ENCODE data around the gene DCLK1. TPM values are rescaled to one million over a fixed set of nuclear protein-coding genes. Genes with fewer than 3 reads are reported as not detected.
"Not testable (repeated sequence)": the region's sequence is repeated elsewhere in the genome, so short reads cannot be mapped to it uniquely, and the experiment has no call there.

The DCLK1 gene
- total RNA-seq, 1 donor from 2014 or later: not detected

GRCh38 chr13:36000028-36000427 is 131.2 kb downstream of the DCLK1 start:
- intact Hi-C loops (cut with micrococcal nuclease): no loop called here
- H3K36me3 Mint-ChIP-seq (ENCODE audit: low read depth): no peaks in the 10 kb centered on the region
- no peaks in the 10 kb centered on the region for H3K27me3 Mint-ChIP-seq (ENCODE audit: low read depth)
- DNase-seq (ENCODE audit: low spot score): no peak
- peaks cover 4% of the 10 kb centered on the region for H3K9me3 Mint-ChIP-seq
- no peak overlapping the region for H3K4me3 Mint-ChIP-seq (ENCODE audit: low read depth)
- no peaks in the 10 kb centered on the region for H3K4me1 Mint-ChIP-seq (ENCODE audit: low read depth)
- H3K27ac Mint-ChIP-seq: no peak overlapping the region

DNA sequence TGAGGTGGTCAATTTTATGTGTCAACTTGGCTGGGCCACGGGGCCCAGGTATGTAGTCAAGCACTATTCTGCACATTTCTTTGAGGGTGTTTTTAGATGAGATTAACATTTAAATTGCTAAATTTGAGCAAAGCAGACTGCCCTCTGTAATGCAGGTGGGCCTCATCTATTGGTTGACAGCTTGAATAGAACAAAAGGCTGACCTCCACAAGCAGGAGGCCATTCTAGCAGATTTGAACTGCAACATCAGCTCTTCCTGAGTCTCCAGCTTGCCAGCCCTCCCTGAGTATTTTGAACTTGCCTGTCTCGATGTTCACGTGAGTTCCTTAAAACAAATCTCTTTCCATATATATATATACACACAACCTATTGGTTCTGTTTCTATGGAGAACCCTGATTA is 134.8 kb downstream of the DCLK1 start:
- peaks cover 4% of the 10 kb centered on the region for H3K9me3 Mint-ChIP-seq
- H3K36me3 Mint-ChIP-seq (ENCODE audit: low read depth): no peaks in the 10 kb centered on the region

GRCh38 chr13:35995136-35995535 is 136.0 kb downstream of the DCLK1 start:
- H3K4me3 Mint-ChIP-seq (ENCODE audit: low read depth): no peak overlapping the region
- H3K27me3 Mint-ChIP-seq (ENCODE audit: low read depth): no peaks in the 10 kb centered on the region
- intact Hi-C loops (cut with micrococcal nuclease): no loop called here
- H3K27ac Mint-ChIP-seq: no peak overlapping the region
- no peak for DNase-seq (ENCODE audit: low spot score)
- H3K9me3 Mint-ChIP-seq: peaks cover 4% of the 10 kb centered on the region
- no peaks in the 10 kb centered on the region for H3K36me3 Mint-ChIP-seq (ENCODE audit: low read depth)
- H3K4me1 Mint-ChIP-seq (ENCODE audit: low read depth): no peaks in the 10 kb centered on the region

More for the DNA sequence above, 134.8 kb downstream of the DCLK1 start:
- no peaks in the 10 kb centered on the region for H3K4me1 Mint-ChIP-seq (ENCODE audit: low read depth)
- no peak overlapping the region for H3K4me3 Mint-ChIP-seq (ENCODE audit: low read depth)
- no peak for DNase-seq (ENCODE audit: low spot score)
- no peaks in the 10 kb centered on the region for H3K27me3 Mint-ChIP-seq (ENCODE audit: low read depth)
- intact Hi-C loops (cut with micrococcal nuclease): no loop called here
- no peak overlapping the region for H3K27ac Mint-ChIP-seq

DNA sequence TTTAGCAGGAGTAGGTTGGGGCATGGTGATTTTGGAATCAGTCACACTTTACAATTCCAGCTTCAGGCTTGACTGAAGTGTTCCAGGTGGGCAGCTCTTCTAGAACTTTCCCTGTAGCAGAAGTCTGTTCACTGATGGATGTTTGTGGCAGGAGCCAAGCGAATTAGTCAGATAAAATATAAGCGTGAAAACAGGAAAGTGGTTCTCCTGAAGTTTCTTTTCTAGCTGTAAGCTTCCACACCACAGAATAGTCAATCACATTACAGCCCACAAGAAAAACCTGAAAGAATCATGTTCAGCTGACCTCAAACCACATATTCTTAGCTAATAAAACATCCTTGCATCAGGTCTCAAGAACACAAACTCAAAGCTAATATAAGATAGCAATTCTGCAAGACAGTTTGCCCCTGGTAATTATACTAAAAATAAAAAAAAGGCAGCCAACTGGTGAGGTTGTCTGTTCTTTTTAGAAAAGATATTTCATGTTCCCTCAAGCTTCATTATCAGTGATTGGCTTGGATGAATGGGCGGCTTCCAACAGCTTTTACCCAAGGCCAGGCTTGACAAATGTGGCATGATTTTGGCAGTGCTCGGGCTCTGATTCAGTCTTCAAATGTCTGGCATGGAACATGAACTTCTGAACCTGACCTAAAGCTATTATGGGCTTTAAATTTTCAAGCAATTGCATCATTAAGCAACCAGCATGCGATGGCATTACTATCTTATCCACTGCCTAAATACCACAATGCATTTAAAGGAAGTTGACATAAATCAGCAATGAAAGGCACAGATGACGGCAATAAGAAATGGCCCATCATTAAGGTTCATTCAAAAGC is 136.8 kb downstream of the DCLK1 start:
- Mint-ChIP-seq H3K27me3 (ENCODE audit: low read depth) (no peaks in the 10 kb centered on the region), H3K4me1 (ENCODE audit: low read depth) (no peaks in the 10 kb centered on the region), H3K4me3 (ENCODE audit: low read depth) (no peak overlapping the region), H3K36me3 (ENCODE audit: low read depth) (no peaks in the 10 kb centered on the region), H3K27ac (no peak overlapping the region), H3K9me3 (peaks cover 4% of the 10 kb centered on the region)
- intact Hi-C loops (cut with micrococcal nuclease): no loop called here
- DNase-seq (ENCODE audit: low spot score): no peak

DNA sequence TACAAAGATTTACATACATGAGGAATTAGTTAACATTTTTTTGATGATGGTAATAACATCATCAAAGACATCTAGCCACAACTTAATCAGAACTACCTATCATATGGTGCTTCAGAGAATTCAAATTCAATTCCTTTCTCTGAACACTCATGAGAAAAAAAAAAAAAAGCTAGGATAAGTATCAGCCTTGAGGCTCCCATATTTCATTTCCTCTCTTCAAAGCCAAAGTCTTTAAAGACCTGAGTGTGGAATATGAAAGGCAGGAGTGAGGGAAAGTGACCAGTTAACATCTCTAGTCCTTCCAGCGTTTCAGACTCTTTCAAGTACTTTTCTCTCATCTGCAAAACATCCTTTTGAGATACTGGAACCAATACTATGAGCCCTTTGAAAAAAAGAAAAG is 137.5 kb downstream of the DCLK1 start:
- Mint-ChIP-seq H3K36me3 (ENCODE audit: low read depth) (no peaks in the 10 kb centered on the region), H3K4me1 (ENCODE audit: low read depth) (no peaks in the 10 kb centered on the region), H3K4me3 (ENCODE audit: low read depth) (no peak overlapping the region), H3K27me3 (ENCODE audit: low read depth) (no peaks in the 10 kb centered on the region), H3K27ac (no peak overlapping the region), H3K9me3 (peaks cover 4% of the 10 kb centered on the region)
- intact Hi-C loops (cut with micrococcal nuclease): no loop called here
- DNase-seq (ENCODE audit: low spot score): no peak

DNA sequence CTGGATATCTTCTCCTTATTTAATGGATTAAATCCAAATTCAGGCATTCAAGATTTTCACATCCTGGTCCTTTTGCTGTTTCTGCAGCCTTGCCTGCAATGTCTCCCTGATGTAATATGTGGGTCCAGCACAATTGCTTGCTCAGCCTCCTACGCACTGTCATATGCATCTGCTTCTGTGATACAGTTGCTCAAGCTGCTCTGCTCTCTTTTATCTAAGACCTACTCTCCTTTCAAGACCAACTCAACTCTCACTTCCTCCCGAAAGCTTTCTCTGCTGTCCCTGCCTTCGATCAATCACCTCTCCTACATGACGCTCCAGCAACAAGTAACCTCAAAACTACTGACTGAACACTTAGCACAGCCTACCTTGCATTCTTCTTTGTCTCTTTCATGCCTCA is 138.2 kb downstream of the DCLK1 start:
- no peak for DNase-seq (ENCODE audit: low spot score)
- H3K36me3 Mint-ChIP-seq (ENCODE audit: low read depth): no peaks in the 10 kb centered on the region
- no peak overlapping the region for H3K4me3 Mint-ChIP-seq (ENCODE audit: low read depth)
- no peaks in the 10 kb centered on the region for H3K9me3 Mint-ChIP-seq
- H3K27me3 Mint-ChIP-seq (ENCODE audit: low read depth): no peaks in the 10 kb centered on the region
- intact Hi-C loops (cut with micrococcal nuclease): no loop called here
- H3K4me1 Mint-ChIP-seq (ENCODE audit: low read depth): no peaks in the 10 kb centered on the region
- H3K27ac Mint-ChIP-seq: no peak overlapping the region

- Mint-ChIP-seq H3K4me1 (ENCODE audit: low read depth) (no peaks in the 10 kb centered on the region), H3K36me3 (ENCODE audit: low read depth) (no peaks in the 10 kb centered on the region), H3K9me3 (no peaks in the 10 kb centered on the region), H3K27ac (no peak overlapping the region), H3K4me3 (ENCODE audit: low read depth) (no peak overlapping the region), H3K27me3 (ENCODE audit: low read depth) (no peaks in the 10 kb centered on the region)
- no peak for DNase-seq (ENCODE audit: low spot score)
- intact Hi-C loops (cut with micrococcal nuclease): no loop called here
Measured at GRCh38 chr13:35990196-35990595, 141.0 kb downstream of the DCLK1 start.

- no peak overlapping the region for H3K27ac Mint-ChIP-seq
- intact Hi-C loops (cut with micrococcal nuclease): no loop called here
Measured at GRCh38 chr13:35988648-35989081, 142.5 kb downstream of the DCLK1 start.

DNA sequence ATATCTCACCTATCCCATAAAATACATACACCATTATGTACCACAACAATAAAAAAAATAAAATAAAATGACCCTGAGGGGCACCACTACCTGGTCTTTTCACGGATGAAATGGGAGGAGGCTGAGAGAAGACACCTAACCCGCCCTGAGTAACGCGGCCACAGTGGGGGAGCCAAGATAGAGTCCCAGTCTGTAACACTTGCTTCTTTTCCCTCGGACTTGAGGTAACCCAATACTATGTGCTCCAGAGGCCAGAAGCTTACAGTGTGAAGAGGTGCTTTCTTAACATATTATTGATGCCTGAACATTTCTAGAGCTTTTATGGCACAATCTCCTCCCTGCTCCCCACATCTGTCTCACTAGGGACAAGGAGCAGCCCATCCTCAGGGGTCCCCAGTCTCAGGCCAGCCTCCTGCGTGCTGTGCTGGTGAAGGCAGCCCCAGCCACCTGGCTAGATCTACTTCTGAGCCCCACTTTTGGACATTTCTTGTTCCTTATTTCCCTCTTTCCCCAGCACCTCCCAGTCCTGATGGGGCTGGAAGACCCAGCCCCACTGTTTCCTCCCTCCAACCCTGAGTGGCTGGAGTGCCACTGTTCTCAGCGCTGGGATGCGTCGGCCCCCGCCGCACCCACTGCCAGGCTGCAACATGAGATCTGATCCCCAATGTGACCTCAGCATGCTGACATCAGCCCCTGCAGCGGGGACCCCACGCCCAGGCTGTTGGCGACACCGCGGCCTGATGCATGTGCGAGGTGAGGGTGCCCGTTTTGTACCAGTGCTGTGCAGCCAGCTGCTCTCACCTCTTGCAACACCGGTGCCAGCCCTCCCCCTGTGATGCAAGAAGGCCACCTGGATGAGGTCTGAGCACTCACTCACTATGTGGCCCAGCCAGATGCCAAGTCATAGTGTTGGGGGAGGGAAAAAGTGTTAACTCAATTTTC is 143.3 kb downstream of the DCLK1 start:
- Mint-ChIP-seq H3K4me3 (ENCODE audit: low read depth) (no peak overlapping the region), H3K27me3 (ENCODE audit: low read depth) (no peaks in the 10 kb centered on the region), H3K4me1 (ENCODE audit: low read depth) (no peaks in the 10 kb centered on the region), H3K27ac (no peak overlapping the region), H3K9me3 (no peaks in the 10 kb centered on the region), H3K36me3 (ENCODE audit: low read depth) (no peaks in the 10 kb centered on the region)
- DNase-seq (ENCODE audit: low spot score): no peak
- intact Hi-C loops (cut with micrococcal nuclease): no loop called here

More at GRCh38 chr13:35988648-35989081, 142.5 kb downstream of the DCLK1 start:
- Mint-ChIP-seq H3K4me1 (ENCODE audit: low read depth) (no peaks in the 10 kb centered on the region), H3K27me3 (ENCODE audit: low read depth) (no peaks in the 10 kb centered on the region), H3K36me3 (ENCODE audit: low read depth) (no peaks in the 10 kb centered on the region), H3K9me3 (no peaks in the 10 kb centered on the region), H3K4me3 (ENCODE audit: low read depth) (no peak overlapping the region)
- DNase-seq (ENCODE audit: low spot score): no peak

- Mint-ChIP-seq H3K27me3 (ENCODE audit: low read depth) (no peaks in the 10 kb centered on the region), H3K9me3 (no peaks in the 10 kb centered on the region), H3K4me3 (ENCODE audit: low read depth) (no peak overlapping the region), H3K27ac (no peak overlapping the region), H3K36me3 (ENCODE audit: low read depth) (no peaks in the 10 kb centered on the region), H3K4me1 (ENCODE audit: low read depth) (no peaks in the 10 kb centered on the region)
- intact Hi-C loops (cut with micrococcal nuclease): no loop called here
- DNase-seq (ENCODE audit: low spot score): no peak
Measured at GRCh38 chr13:35984776-35985453, 146.3 kb downstream of the DCLK1 start.

GRCh38 chr13:35984287-35984686 is 146.9 kb downstream of the DCLK1 start:
- H3K4me1 Mint-ChIP-seq (ENCODE audit: low read depth): no peaks in the 10 kb centered on the region
- H3K27ac Mint-ChIP-seq: no peak overlapping the region
- H3K27me3 Mint-ChIP-seq (ENCODE audit: low read depth): no peaks in the 10 kb centered on the region
- DNase-seq (ENCODE audit: low spot score): no peak
- H3K36me3 Mint-ChIP-seq (ENCODE audit: low read depth): no peaks in the 10 kb centered on the region
- H3K4me3 Mint-ChIP-seq (ENCODE audit: low read depth): no peak overlapping the region
- intact Hi-C loops (cut with micrococcal nuclease): no loop called here
- H3K9me3 Mint-ChIP-seq: no peaks in the 10 kb centered on the region

DNA sequence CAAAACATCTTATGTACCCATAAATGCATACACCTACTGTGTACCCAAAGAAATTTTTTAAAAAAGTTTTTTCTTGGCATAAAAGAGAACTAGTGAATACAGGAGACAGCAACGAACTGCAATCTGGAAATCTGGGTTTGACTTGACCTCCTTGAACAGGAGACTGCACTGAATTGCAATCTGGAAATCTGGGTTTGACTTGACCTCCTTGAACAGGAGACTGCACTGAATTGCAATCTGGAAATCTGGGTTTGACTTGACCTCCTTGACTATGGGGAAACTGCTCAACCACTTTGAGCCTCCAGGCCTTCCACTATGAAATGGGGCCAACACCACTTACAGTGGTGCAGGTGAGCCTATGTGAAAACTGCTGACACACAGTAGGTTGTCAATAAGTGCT is 147.5 kb downstream of the DCLK1 start:
- H3K36me3 Mint-ChIP-seq (ENCODE audit: low read depth); H3K9me3 Mint-ChIP-seq; H3K27me3 Mint-ChIP-seq (ENCODE audit: low read depth); H3K27ac Mint-ChIP-seq; DNase-seq (ENCODE audit: low spot score); H3K4me1 Mint-ChIP-seq (ENCODE audit: low read depth); intact Hi-C loops (cut with micrococcal nuclease); H3K4me3 Mint-ChIP-seq (ENCODE audit: low read depth): not testable (repeated sequence)
